Hematopoietic multipotent progenitor cell treated with erythropoietin and hydrocortisone succinate and interleukin-3 and kit ligand, for 8 days (in vitro differentiated cells): Measurements from ENCODE around the gene ECSIT.
"Not testable (repeated sequence)": the region's sequence is repeated elsewhere in the genome, so short reads cannot be mapped to it uniquely, and the experiment has no call there.

Experiments used
- DNase-seq: peaks from one replicate; pipeline ENCODE4 v3.0.0-alpha.2; 2015

The ECSIT gene

GRCh38 chr19:11473725-11474124 is 55.2 kb downstream of the ECSIT start:
- no peak for DNase-seq

GRCh38 chr19:11468266-11468845 is 60.6 kb downstream of the ECSIT start:
- not testable (repeated sequence) for DNase-seq

- DNase-seq = no peak
Observed at GRCh38 chr19:11465600-11465999, 63.3 kb downstream of the ECSIT start.

- DNase-seq = no peak
Observed at GRCh38 chr19:11464333-11465265, 64.3 kb downstream of the ECSIT start.

- no peak for DNase-seq
Observed at GRCh38 chr19:11463391-11463790, 65.5 kb downstream of the ECSIT start.

- no peak for DNase-seq
Observed at GRCh38 chr19:11461453-11461852, 67.5 kb downstream of the ECSIT start.

- no peak for DNase-seq
Observed at GRCh38 chr19:11460207-11460606, 68.7 kb downstream of the ECSIT start.

- not testable (repeated sequence) for DNase-seq
Observed at GRCh38 chr19:11458912-11459311, 70.0 kb downstream of the ECSIT start.

GRCh38 chr19:11458236-11458900 is 70.6 kb downstream of the ECSIT start:
- no peak for DNase-seq

- DNase-seq = no peak
Observed at GRCh38 chr19:11457831-11458230, 71.1 kb downstream of the ECSIT start.

- DNase-seq = no peak
Observed at GRCh38 chr19:11457115-11457514, 71.8 kb downstream of the ECSIT start.

- no peak for DNase-seq
Observed at GRCh38 chr19:11456659-11457058, 72.3 kb downstream of the ECSIT start.
